ENCODE data around the gene RPRD1B.

Gene RPRD1B

GRCh38 chr20:38138086-38138778 is 104.7 kb downstream of the RPRD1B start:
- DNase-seq: no peak

DNA sequence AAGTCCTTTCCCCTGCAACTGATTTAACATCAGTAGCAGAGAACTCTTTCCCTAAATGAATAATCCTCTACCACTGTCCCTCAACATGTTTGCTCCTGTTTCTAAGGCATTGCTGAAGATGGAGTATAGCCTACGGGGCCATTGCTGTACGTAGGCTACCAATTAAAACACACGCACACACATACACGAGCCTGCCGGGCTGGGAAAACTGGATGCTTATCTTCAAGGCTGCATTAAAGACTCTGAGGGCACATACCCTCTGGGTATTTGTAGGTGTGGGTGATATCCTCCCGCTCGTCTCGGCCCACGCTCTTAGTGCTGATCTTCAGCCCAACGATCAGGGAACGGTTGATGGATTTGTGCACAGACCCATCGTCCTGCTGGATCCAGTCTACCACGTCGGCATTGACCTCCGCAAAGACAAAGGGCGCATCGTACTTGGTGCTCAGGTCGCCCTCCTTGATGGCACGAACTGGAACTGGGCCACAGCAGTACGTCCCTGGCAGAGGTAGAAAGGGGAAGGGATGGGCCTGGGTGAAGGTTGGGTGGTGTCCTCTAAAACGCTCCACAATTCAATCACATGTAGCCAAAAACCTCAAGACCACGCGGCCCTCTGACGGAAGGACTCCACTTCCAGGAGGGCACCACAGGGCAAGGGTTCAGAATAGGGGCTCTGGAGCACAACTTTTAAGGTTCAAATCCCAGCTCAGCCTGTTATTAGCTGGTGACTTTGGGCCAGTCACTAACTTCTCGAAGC is 105.8 kb downstream of the RPRD1B start:
- DNase-seq: no peak

GRCh38 chr20:38139977-38140753 is 106.6 kb downstream of the RPRD1B start:
- peak; percentile 3 for DNase-seq

DNA sequence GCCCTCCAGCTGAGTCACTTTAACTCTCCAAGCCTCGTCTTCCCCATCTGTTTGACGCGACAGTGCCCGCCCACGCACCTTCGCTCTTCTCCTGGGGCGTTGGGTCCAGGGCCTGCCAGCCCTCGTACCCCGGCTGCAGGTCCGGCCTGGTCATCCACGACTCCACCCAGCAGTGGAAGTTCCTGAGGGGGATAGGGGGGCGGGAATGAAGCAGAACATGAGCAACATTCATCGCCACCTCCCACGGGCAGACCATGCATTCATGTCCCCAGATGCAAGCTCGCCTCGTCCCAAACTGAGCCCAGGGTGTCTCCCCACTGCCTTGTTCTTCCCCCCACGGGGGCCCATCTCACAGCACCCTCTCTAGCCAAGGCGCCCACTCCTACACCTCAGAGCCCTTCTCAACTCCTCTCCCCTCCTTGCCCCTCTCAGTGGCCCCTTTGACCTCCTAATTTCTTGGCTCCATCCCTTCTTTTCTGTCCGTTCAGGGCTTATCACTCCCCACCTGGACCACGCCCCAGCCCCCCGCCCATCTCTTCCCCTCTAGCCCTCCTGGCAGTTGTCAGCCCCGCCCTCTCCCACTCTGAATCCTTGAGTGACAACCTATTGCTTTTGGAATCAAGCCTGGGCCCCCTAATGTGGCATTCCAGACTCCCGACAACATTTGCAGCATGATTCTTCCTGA is 107.8 kb downstream of the RPRD1B start:
- no peak for DNase-seq
